Smooth muscle cell (in vitro differentiated cells): ENCODE measurements around the gene RCBTB2. TPM values are rescaled to one million over a fixed set of nuclear protein-coding genes. Genes with fewer than 3 reads are reported as not detected.

ENCODE experiments used
- DNase-seq: peaks from one replicate; lab custom pipeline; 2025; ENCODE audit not compliant: unreplicated experiment; lab: John Stamatoyannopoulos, UW
- H2AFZ ChIP-seq: fragments of 200-600 bp; sonication (generic); 2 replicates; pipeline ENCODE4 v1.6.0; 2016; ENCODE audit warnings: antibody characterized with exemption, low read depth, mild to moderate bottlenecking
- H3F3A ChIP-seq: fragments of 200-600 bp; sonication (generic); 2 replicates; pipeline ENCODE4 v1.6.0; 2017; ENCODE audit warnings: antibody characterized with exemption, low read depth
- H3K27ac ChIP-seq: fragments of 200-600 bp; sonication (generic); 2 replicates; pipeline ENCODE4 v1.5.1; 2016; ENCODE audit warnings: low read depth, mild to moderate bottlenecking
- H3K27me3 ChIP-seq: fragments of 200-600 bp; sonication (generic); 2 replicates; pipeline ENCODE4 v1.6.1; 2016; ENCODE audit warnings: low read depth, mild to moderate bottlenecking
- H3K36me3 ChIP-seq: fragments of 200-600 bp; sonication (generic); 2 replicates; pipeline ENCODE4 v1.5.1; 2016; ENCODE audit warnings: low read depth
- H3K4me1 ChIP-seq: fragments of 200-600 bp; sonication (generic); 2 replicates; pipeline ENCODE4 v1.5.1; 2016; ENCODE audit warnings: low read depth
- H3K4me2 ChIP-seq: fragments of 200-600 bp; sonication (generic); 2 replicates; pipeline ENCODE4 v1.6.0; 2016; ENCODE audit warnings: mild to moderate bottlenecking
- H3K4me3 ChIP-seq: fragments of 200-600 bp; sonication (generic); 2 replicates; pipeline ENCODE4 v1.5.1; 2016; ENCODE audit warnings: mild to moderate bottlenecking
- H3K79me2 ChIP-seq: fragments of 200-600 bp; sonication (generic); 2 replicates; pipeline ENCODE4 v1.6.0; 2016; ENCODE audit warnings: low read depth, mild to moderate bottlenecking
- H3K9ac ChIP-seq: fragments of 200-600 bp; sonication (generic); 2 replicates; pipeline ENCODE4 v1.6.0; 2016; ENCODE audit warnings: low read depth
- H3K9me3 ChIP-seq: fragments of 200-600 bp; sonication (generic); replicated peaks from 2 replicates; pipeline ENCODE4 v1.5.1; 2016; ENCODE audit warnings: low read depth
- H4K20me1 ChIP-seq: fragments of 200-600 bp; sonication (generic); 2 replicates; pipeline ENCODE4 v1.6.0; 2016; ENCODE audit warnings: low read depth
- WGBS: methylation state at CpG from one replicate; pipeline ENCODE4 v1.1.7; 2016; ENCODE audit warnings: low lambda C conversion rate; 5-methylcytosine and 5-hydroxymethylcytosine counted together
- polyA plus RNA-seq: library from polyadenylated mRNA; unstranded; fragments of >200 nt; fragmentation: Nextera tagmentation; extraction: Ambion mirVana; gene quantifications from 2 replicates; pipeline ENCODE4 v1.2.1, GENCODE V29; 2016
- total RNA-seq: library from RNA; depleted of rRNA; stranded (reverse); fragments of >200 nt; gene quantifications from 2 replicates; pipeline ENCODE4 v1.2.3, GENCODE V29; 2014
- TF ChIP-seq, protein P1 (sequence below): fragments of 200-600 bp; sonication (generic); IDR thresholded peaks from 2 replicates; pipeline ENCODE4 v1.5.1; 2017; ENCODE audit warnings: borderline replicate concordance, mild to moderate bottlenecking, antibody characterized with exemption; ENCODE audit not compliant: insufficient read depth, poor library complexity, severe bottlenecking

Gene RCBTB2
- total and polyA plus RNA-seq, 2 experiments from 2014 or later = 3.7 to 5.0 TPM

DNA sequence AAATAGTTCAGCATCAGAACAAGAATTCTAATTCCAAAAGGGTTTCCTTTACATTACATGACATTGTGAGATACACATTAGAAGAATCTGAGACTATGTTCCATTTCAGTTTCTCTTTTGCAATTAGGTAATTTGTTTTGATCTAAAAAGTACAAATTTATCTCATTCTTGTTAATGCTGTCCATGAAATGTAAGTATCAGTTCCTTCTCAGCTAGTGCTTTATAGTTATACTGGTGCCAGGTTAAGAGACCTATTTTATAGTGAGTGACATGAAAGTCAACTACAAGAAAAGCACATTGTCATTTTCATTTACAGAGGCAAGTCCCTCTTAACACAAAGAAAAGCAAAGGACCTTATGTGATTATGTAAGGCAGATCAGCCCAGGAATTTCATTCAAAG, 43.9 kb downstream of the RCBTB2 start:
- no peaks in the 10 kb centered on the region for H3K36me3 ChIP-seq
- H3K27ac ChIP-seq = no peak overlapping the region
- no peak overlapping the region for H3K4me2 ChIP-seq
- no peak overlapping the region for H3K9ac ChIP-seq
- H2AFZ ChIP-seq = no peak overlapping the region
- no peaks in the 10 kb centered on the region for H3K79me2 ChIP-seq
- DNase-seq = no peak
- no peaks in the 10 kb centered on the region for H3K4me1 ChIP-seq
- TF ChIP-seq, protein P1, sequence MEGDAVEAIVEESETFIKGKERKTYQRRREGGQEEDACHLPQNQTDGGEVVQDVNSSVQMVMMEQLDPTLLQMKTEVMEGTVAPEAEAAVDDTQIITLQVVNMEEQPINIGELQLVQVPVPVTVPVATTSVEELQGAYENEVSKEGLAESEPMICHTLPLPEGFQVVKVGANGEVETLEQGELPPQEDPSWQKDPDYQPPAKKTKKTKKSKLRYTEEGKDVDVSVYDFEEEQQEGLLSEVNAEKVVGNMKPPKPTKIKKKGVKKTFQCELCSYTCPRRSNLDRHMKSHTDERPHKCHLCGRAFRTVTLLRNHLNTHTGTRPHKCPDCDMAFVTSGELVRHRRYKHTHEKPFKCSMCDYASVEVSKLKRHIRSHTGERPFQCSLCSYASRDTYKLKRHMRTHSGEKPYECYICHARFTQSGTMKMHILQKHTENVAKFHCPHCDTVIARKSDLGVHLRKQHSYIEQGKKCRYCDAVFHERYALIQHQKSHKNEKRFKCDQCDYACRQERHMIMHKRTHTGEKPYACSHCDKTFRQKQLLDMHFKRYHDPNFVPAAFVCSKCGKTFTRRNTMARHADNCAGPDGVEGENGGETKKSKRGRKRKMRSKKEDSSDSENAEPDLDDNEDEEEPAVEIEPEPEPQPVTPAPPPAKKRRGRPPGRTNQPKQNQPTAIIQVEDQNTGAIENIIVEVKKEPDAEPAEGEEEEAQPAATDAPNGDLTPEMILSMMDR = no peak
- no peaks in the 10 kb centered on the region for H4K20me1 ChIP-seq
- H3F3A ChIP-seq = no peaks in the 10 kb centered on the region
- H3K9me3 ChIP-seq = no peaks in the 10 kb centered on the region
- H3K27me3 ChIP-seq = no peaks in the 10 kb centered on the region
- no peak overlapping the region for H3K4me3 ChIP-seq

DNA sequence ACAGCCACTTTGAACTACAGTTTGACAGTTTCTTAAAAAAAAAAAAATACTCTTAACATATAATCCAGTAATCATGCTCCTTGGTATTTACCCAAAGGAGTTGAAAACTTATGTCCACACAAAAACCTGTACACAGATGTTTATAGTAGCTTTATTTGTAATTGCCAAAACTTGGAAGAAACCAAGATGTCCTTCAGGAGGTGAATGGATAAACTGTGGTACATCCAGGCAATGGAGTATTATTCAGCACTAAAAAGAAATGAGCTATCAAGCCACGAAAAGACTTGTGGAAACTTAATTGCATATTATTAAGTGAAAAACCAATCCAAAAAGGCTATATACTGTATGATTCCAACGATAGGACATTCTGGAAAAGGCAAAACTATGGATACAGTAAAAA, 44.9 kb downstream of the RCBTB2 start:
- no peak overlapping the region for H3K4me3 ChIP-seq
- no peaks in the 10 kb centered on the region for H3K4me1 ChIP-seq
- H3K4me2 ChIP-seq = no peak overlapping the region
- TF ChIP-seq, protein P1 = no peak
- 90% methylated on average over 2 of the region's 2 CpGs for WGBS
- H3F3A ChIP-seq = no peaks in the 10 kb centered on the region
- no peak overlapping the region for H3K9ac ChIP-seq
- DNase-seq = no peak
- H3K27ac ChIP-seq = no peak overlapping the region
- H2AFZ ChIP-seq = no peak overlapping the region
- H4K20me1 ChIP-seq = no peaks in the 10 kb centered on the region
- H3K27me3 ChIP-seq = no peaks in the 10 kb centered on the region
- no peaks in the 10 kb centered on the region for H3K36me3 ChIP-seq
- H3K79me2 ChIP-seq = no peaks in the 10 kb centered on the region
- H3K9me3 ChIP-seq = no peaks in the 10 kb centered on the region

DNA sequence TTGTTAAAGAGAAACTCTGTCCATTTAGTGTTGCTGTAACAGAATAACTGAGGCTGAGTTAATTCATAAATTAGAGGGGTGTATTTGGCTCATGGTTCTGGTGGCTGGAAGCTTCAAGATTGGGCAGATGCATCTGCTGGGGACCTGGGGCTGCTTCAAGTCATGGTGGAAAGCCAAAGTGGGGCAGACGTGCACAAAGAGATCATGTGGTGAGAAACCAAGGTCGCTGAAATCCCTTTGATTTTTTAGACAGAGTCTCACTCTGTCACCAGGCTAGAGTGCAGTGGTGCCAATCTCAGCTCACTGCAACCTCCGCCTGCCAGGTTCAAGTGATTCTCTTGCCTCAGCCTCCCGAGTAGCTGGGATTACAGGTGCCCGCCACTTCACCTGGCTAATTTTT, 46.0 kb downstream of the RCBTB2 start:
- TF ChIP-seq, protein P1 = no peak
- H3F3A ChIP-seq = no peaks in the 10 kb centered on the region
- H2AFZ ChIP-seq = no peak overlapping the region
- H3K9ac ChIP-seq = no peak overlapping the region
- no peaks in the 10 kb centered on the region for H3K9me3 ChIP-seq
- 97% methylated on average over 5 of the region's 5 CpGs for WGBS
- no peaks in the 10 kb centered on the region for H3K27me3 ChIP-seq
- no peaks in the 10 kb centered on the region for H3K4me1 ChIP-seq
- H3K4me3 ChIP-seq = no peak overlapping the region
- no peak overlapping the region for H3K4me2 ChIP-seq
- H3K79me2 ChIP-seq = no peaks in the 10 kb centered on the region
- DNase-seq = no peak
- no peak overlapping the region for H3K27ac ChIP-seq
- H3K36me3 ChIP-seq = no peaks in the 10 kb centered on the region
- H4K20me1 ChIP-seq = no peaks in the 10 kb centered on the region

DNA sequence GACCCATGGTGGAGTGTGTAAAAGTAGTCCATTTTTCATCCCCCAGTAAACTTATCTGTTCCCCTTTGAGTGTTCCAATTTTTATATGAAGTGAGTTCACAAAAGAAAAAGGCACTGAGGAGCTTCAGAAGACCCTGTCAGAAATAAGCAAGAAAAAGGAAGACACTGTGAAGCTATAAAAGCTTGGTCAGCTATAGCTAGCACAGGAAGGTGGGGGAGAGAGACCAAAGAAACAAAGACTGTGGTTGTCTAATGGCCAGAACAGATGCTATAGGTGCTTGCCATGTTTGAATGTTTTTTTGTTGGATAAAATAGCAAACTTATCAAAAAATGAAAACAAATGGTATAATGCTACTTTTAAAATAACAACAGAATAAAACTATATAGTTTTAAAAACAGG, 46.5 kb downstream of the RCBTB2 start:
- H3F3A ChIP-seq = no peaks in the 10 kb centered on the region
- no peak overlapping the region for H2AFZ ChIP-seq
- no peaks in the 10 kb centered on the region for H3K36me3 ChIP-seq
- TF ChIP-seq, protein P1 = no peak
- no peaks in the 10 kb centered on the region for H4K20me1 ChIP-seq
- H3K27ac ChIP-seq = no peak overlapping the region
- no peaks in the 10 kb centered on the region for H3K4me1 ChIP-seq
- no peaks in the 10 kb centered on the region for H3K9me3 ChIP-seq
- H3K79me2 ChIP-seq = no peaks in the 10 kb centered on the region
- no peak overlapping the region for H3K4me3 ChIP-seq
- no peaks in the 10 kb centered on the region for H3K27me3 ChIP-seq
- H3K9ac ChIP-seq = no peak overlapping the region
- H3K4me2 ChIP-seq = no peak overlapping the region
- DNase-seq = no peak
